ENCODE results near the gene CABLES1.

GRCh38 chr18:23129355-23130002 is 5.8 kb upstream of the CABLES1 start:
- TF ChIP-seq PKNOX1 (IDR thresholded peaks at IDR 0.05), result no peak
- no peak for TF ChIP-seq L3MBTL2 (conservative IDR thresholded peaks at IDR 0.05)
- TF ChIP-seq FOXM1 (IDR thresholded peaks at IDR 0.05; ENCODE audit: borderline replicate concordance), result no peak
- no peak for TF ChIP-seq BHLHE40 (IDR thresholded peaks at IDR 0.05; ENCODE audit: borderline replicate concordance)
- no peak for TF ChIP-seq ELF4 (IDR thresholded peaks at IDR 0.05)
